GM10248 (cell line): ENCODE data around the gene RWDD3.

Experiments used
- CTCF ChIA-PET: fragments of 300-600 bp; sonication (Branson Sonifier 250); formaldehyde crosslinking; extraction: SDS; loops from one replicate; lab custom pipeline; 2021; ENCODE audit warnings: antibody characterized with exemption; lab: Yijun Ruan, JAX
- POLR2A ChIA-PET: fragments of 350-650 bp; sonication (Branson Sonifier 250); formaldehyde crosslinking; extraction: SDS; loops from one replicate; lab custom pipeline; 2020; ENCODE audit warnings: antibody characterized with exemption; lab: Yijun Ruan, JAX
- DNase-seq: peaks from one replicate; pipeline ENCODE4 v3.0.0; 2012; ENCODE audit errors: extremely low spot score
- CTCF ChIP-seq: IDR thresholded peaks from 2 replicates; pipeline ENCODE4 v1.5.1; 2012; ENCODE audit warnings: mild to moderate bottlenecking, low read depth; ENCODE audit errors: extremely low read depth, missing control alignments, control extremely low read depth

The RWDD3 gene

GRCh38 chr1:95216292-95216990, 17.6 kb upstream of the RWDD3 start:
- TF ChIP-seq CTCF = no peak
- ChIA-PET CTCF (interaction anchor here (1.4 kb wide), 1 partner anchor 18 kb away, joined by 4 read pairs; the partner anchor contains the start of gene RWDD3), POLR2A (no interaction called here)
- no peak for DNase-seq

GRCh38 chr1:95217371-95217770, 16.6 kb upstream of the RWDD3 start:
- ChIA-PET POLR2A (no interaction called here), CTCF (interaction anchor here (1.9 kb wide), 2 partner anchors 10 to 16 kb away, joined by 6 to 7 read pairs; partner anchors contain the start of gene RWDD3)
- DNase-seq = no peak
- no peak for TF ChIP-seq CTCF

- POLR2A ChIA-PET = no interaction called here
- CTCF ChIA-PET = no interaction called here
- no peak for TF ChIP-seq CTCF
- DNase-seq = no peak
Observed at GRCh38 chr1:95219407-95219806, 14.6 kb upstream of the RWDD3 start.

GRCh38 chr1:95221306-95221705, 12.7 kb upstream of the RWDD3 start:
- POLR2A ChIA-PET = no interaction called here
- CTCF ChIA-PET = interaction anchor here (1.5 to 4.2 kb wide), 2 partner anchors 12 kb away, joined by 4 to 25 read pairs; partner anchors contain the start of gene RWDD3
- DNase-seq = no peak
- TF ChIP-seq CTCF = no peak

GRCh38 chr1:95222629-95223028, 11.4 kb upstream of the RWDD3 start:
- DNase-seq = no peak
- TF ChIP-seq CTCF = no peak
- ChIA-PET POLR2A (no interaction called here), CTCF (interaction anchor here (1.2 to 4.2 kb wide), 3 partner anchors 9 to 50 kb away, joined by 3 to 25 read pairs (median 4); partner anchors contain the start of gene RWDD3)

- no peak for TF ChIP-seq CTCF
- ChIA-PET CTCF (interaction anchor here (1.1 to 4.2 kb wide), 4 partner anchors 8 to 51 kb away, joined by 3 to 25 read pairs (median 4); partner anchors contain the start of gene RWDD3), POLR2A (interaction anchor here (0.6 kb wide), 1 partner anchor 65 kb away, joined by 3 read pairs; no protein-coding TSS in a partner anchor)
- DNase-seq = no peak
Observed at GRCh38 chr1:95223110-95223509, 10.9 kb upstream of the RWDD3 start.
